SH-SY5Y (cell line): ENCODE measurements around the gene RERE.

Experiments
- GATA2 ChIP-seq: IDR thresholded peaks from 2 replicates; pipeline ENCODE4 v1.6.1; 2011; ENCODE audit warnings: mild to moderate bottlenecking, low read depth, low read length
- GATA3 ChIP-seq: IDR thresholded peaks from 2 replicates; pipeline ENCODE4 v1.6.1; 2011; ENCODE audit warnings: low read depth, mild to moderate bottlenecking, low read length, moderate library complexity

- no peak for TF ChIP-seq GATA2
- no peak for TF ChIP-seq GATA3
Measured at GRCh38 chr1:8590721-8591351, 226.6 kb downstream of the RERE start.
